ENCODE measurements around the gene UBL4A.
A peak's percentile ranks its signal among the peaks of the same experiment; 100 is the strongest.
"Not testable (repeated sequence)": the region's sequence is repeated elsewhere in the genome, so short reads cannot be mapped to it uniquely, and the experiment has no call there.

The UBL4A gene

DNA sequence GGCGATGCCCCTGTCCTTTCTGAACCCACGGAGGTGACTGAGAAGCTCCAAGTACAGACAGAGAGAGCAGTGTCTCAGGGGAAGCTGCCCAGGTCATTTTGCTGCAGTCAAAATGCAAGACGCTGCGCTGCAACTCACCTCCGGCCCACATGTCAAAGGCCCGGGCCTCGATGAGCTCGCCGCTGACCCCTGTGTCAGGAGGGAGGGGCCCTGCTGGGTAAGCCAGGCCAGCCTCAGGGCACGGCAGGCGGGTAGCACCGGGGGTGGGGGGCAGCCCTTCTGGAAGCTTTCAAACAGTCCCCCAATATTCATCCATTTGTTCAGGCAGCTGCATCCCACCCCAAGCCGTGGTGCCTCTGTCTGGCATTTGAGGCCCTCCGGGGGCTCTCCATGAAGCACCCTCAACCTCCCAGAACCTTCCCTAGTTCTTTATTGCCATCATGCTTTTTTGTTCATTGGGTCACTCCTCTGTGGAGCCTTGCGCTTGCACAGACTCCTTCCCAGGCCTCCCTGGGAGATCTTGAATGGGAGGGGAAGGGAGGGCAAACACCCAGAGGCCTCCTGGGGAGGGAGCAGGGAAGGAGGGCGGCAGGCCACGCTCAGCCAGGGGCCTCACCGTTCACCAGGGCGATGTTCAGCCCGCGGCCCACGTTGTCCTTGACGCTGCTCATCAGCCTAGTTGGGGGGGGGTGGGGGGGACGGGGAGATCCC, 21.4 kb upstream of the UBL4A start:
- DNase-seq = no peak

- DNase-seq = no peak
Measured at GRCh38 chrX:154506483-154507332, 20.3 kb upstream of the UBL4A start.

DNA sequence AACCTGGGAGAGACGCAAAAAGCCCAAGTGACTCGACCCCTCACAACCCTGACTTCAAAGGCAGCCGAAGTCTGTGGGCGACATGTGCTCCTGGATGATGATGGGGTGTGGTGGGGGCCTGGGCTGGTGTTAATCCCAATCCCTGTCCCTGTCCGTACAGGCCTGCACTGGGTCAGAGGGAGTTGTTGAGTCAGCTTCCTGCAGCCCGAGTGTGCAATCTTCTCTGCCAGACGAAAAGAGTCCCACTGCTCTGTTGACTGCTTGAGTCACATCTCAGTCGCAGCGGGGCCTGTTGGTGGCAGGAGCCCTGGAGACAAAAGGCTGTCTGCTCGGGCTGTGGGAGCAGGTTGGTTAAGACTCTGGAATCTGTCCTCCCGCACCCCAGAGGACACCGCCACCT, 19.3 kb upstream of the UBL4A start:
- peak; percentile 62 for DNase-seq

DNA sequence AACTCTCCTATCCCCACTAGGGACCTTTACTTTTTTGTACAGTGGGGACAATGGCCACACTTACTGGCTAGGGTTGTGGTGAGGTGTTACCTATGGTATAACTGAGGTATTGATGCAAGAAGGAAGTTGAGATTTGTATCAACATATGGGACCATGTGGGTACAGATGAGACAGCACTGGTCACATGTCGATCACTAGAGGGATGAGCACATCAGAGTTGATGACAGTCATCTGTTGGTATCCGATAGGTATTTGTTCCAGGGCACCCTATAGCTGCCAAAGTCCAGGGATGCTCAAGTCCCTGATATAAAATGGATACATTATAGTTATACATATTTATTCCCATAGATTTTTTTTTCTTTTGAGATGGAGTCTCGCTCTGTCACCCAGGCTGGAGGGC, 16.6 kb upstream of the UBL4A start:
- no peak for DNase-seq

GRCh38 chrX:154502098-154502497, 15.7 kb upstream of the UBL4A start:
- DNase-seq = no peak

DNA sequence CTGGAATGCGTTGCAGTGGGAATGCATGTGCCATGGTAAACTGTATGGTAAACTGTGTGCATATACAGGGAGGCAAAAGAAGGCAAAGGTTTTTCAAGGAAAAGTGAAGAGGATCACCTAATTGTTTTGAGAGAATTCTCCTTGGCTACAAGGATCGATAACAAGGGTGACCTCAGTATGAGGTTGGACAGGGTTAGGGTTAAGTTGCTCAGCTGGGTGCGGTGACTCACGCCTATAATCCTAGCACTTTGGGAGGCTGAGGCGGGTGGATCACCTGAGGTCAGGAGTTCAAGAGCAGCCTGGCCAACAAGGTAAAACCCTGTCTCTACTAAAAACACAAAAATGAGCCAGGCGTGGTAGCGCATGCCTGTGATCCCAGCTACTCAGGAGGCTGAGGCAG, 15.0 kb upstream of the UBL4A start:
- DNase-seq = not testable (repeated sequence)

GRCh38 chrX:154496591-154497137, 10.2 kb upstream of the UBL4A start:
- not testable (repeated sequence) for DNase-seq

GRCh38 chrX:154495472-154495922, 9.1 kb upstream of the UBL4A start:
- DNase-seq = no peak

DNA sequence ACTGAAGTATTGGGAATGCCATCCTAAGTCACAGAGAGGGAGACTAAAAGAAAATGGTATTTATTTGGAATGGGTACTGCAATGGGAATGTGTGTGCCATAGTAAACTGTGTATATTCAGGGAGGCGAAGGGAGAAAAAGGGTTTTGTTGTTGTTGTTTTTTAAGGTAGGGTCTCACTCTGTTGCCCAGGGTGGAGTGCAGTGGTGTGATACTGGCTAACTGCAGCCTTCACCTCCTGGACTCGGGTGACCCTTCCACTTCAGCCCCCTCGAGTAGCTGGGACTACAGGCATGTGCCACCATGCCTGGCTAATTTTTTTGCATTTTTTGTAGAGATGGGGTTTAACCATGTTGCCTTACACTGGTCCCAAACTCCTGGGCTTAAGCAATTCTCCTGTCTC, 8.3 kb upstream of the UBL4A start:
- DNase-seq = no peak

DNA sequence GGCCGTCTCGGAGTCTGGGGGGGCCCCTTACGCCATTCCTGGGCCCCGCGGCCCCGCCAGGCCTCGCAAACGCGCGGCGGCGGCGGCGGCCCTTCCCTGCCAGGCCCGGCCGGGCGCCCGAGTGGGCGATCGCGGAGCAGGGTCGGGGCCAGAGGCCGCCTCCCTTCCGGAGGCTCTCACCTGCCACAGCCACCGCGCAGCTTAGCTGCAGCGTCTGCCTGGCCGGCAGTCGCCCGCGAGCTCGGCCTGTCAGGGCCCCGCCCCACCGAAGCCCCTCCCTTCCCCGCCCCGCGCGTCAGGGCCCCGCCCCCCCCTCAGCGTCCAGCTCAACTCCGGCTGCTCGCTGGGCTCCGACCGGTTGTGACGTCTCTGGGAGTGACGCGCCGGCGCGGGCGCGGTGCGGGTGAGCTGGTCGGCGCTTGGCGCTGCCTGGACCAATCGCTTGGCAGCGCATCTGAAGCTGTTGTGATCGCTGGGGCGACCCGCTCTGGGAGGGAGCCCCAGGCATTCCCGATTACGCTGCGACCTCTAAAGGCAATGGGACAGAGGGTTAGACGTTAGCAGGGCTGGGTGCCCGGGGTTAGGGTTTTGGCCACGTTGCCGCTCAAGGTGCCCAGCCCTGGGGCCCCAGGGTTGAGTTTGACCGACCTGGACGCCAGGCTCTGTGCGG, 4.1 kb upstream of the UBL4A start, which contains the start of gene SLC10A3:
TSS of gene SLC10A3 (minus strand) at position 216 of the 670 bp plus-strand sequence. CDS start 1,689 bp downstream, outside the sequence.
- peak; percentile 88 for DNase-seq

GRCh38 chrX:154490021-154490413, 3.6 kb upstream of the UBL4A start:
- no peak for DNase-seq

GRCh38 chrX:154489182-154489581, 2.8 kb upstream of the UBL4A start:
- no peak for DNase-seq

- DNase-seq = no peak
Measured at GRCh38 chrX:154488336-154489075, 2.1 kb upstream of the UBL4A start.

- DNase-seq = no peak
Measured at GRCh38 chrX:154487518-154488290, 1.3 kb upstream of the UBL4A start.

GRCh38 chrX:154486052-154486395, 391 bp downstream of the UBL4A start:
- DNase-seq = no peak

- DNase-seq = no peak
Measured at GRCh38 chrX:154485150-154486051, 1.0 kb downstream of the UBL4A start.

DNA sequence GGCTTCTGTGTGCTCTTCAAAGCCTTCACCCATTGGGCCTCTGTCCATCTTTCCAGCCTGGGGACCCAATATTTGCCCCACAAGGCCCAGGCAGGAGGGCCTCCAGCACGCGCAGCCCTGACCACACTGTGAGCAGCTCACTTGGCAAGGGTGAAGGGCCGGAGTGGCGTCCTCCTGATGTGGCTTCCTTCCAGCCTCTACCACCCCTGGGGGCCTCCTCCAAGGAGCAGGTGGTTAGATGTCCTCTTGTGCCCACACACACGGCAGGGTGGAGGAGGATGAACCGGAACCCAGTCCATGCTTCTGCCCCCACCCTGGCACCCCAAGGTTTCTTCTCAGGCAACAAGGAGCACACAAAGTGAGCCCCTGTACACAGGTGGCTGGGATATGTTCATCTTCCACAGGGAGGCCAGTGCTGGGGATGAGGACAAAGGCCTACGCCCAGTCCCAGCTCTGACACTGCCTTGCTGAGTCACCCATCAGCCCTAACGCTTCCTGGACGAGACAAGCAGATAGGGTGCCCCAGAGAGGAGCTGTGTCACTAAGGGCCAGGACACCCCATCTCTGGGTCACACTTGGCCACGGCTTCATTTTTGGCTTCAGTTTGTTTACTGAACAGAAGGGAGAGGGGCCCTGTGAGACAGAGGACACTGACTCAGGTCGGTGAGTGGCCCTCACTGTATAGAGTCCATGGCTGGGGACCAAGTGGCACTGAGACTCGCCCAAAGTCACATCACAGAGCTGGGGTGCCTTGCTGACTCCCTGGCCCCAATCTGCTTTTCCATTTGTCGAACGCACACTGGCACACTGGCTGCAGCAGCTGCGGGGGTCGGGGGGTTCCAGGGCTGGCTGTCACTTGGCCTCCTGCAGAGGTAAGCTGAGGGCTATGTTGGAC, 1.9 kb downstream of the UBL4A start:
- no peak for DNase-seq

DNA sequence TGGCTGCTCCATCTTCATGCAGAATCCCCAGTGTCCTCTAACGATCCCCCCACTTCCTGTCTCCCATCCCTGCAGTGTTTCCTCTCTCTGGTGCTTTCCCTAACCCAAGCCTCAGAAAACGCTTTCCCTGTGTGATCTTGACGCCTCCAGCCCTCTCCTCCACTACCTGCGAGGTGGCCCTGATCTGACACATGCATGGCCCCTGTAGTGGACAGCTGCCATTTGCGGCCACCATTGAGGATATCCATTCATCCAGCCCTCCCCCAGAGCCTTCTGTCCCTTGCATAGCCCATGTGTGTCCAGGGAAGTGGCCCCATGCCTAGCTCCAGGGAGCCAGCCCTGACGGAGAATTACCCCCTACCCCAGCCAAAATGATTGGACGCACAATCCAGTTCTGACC, 3.1 kb downstream of the UBL4A start:
- DNase-seq = no peak

- DNase-seq = no peak
Measured at GRCh38 chrX:154482786-154483185, 3.6 kb downstream of the UBL4A start.
